ENCODE measurements around the gene PANK4. TPM values are rescaled to one million over a fixed set of nuclear protein-coding genes. Genes with fewer than 3 reads are reported as not detected.

Gene PANK4
- total RNA-seq, 1 experiment from 2014 or later = 45.6 TPM

DNA sequence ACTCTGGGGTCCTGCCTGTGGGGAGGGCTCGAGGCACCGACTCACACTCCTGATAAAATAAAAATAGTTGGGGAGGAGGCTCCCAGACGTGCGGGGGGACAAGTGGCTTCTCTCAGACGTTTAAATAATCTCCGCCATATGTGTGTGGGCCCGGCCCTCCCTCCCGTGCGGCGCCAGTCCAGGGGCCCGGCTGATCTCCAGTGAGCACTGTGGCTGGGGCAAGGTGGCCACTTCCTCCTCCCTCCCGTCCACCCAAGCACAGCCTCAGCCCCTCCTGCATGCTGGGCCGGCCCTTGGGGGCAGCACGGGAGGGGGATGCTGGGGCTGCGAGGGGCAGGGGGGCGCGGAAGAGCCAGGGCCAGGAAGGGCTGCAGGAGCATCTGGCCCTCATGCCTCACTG lies 54.3 kb downstream of the PANK4 start:
- Histone ChIP-seq H3K27me3 (replicated peaks; ENCODE audit: insufficient read depth, low read depth, low read length, poor library complexity) (peaks cover 28% of the 10 kb centered on the region), H3K4me1 (ENCODE audit: insufficient read depth, low read length, poor library complexity, severe bottlenecking) (no peaks in the 10 kb centered on the region), H3K4me3 (ENCODE audit: low read depth, low read length, poor library complexity, severe bottlenecking) (no peak overlapping the region), H3K36me3 (ENCODE audit: insufficient read depth, low read length, poor library complexity, severe bottlenecking) (no peaks in the 10 kb centered on the region), H3K27ac (ENCODE audit: low read depth, low read length, poor library complexity, severe bottlenecking) (no peak overlapping the region), H3K9me3 (ENCODE audit: low read depth, low read length, poor library complexity, severe bottlenecking) (no peaks in the 10 kb centered on the region)
- BruUV-seq (replicated peaks) = no TSS peak
- DNase-seq (ENCODE audit: low spot score) = no peak
- TF ChIP-seq, protein P1, sequence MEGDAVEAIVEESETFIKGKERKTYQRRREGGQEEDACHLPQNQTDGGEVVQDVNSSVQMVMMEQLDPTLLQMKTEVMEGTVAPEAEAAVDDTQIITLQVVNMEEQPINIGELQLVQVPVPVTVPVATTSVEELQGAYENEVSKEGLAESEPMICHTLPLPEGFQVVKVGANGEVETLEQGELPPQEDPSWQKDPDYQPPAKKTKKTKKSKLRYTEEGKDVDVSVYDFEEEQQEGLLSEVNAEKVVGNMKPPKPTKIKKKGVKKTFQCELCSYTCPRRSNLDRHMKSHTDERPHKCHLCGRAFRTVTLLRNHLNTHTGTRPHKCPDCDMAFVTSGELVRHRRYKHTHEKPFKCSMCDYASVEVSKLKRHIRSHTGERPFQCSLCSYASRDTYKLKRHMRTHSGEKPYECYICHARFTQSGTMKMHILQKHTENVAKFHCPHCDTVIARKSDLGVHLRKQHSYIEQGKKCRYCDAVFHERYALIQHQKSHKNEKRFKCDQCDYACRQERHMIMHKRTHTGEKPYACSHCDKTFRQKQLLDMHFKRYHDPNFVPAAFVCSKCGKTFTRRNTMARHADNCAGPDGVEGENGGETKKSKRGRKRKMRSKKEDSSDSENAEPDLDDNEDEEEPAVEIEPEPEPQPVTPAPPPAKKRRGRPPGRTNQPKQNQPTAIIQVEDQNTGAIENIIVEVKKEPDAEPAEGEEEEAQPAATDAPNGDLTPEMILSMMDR (conservative IDR thresholded peaks at IDR 0.05; ENCODE audit: low read depth, low read length) = no peak
- TF ChIP-seq EZH2 (IDR thresholded peaks at IDR 0.05; ENCODE audit: borderline replicate concordance, low read depth, low read length, poor library complexity, severe bottlenecking) = no peak
- CTCF ChIA-PET = no interaction called here
- intact Hi-C loops (cut with micrococcal nuclease; ENCODE audit: unreplicated experiment) = no loop called here
- POLR2A ChIA-PET (ENCODE audit: low non-redundant PET) = no interaction called here

DNA sequence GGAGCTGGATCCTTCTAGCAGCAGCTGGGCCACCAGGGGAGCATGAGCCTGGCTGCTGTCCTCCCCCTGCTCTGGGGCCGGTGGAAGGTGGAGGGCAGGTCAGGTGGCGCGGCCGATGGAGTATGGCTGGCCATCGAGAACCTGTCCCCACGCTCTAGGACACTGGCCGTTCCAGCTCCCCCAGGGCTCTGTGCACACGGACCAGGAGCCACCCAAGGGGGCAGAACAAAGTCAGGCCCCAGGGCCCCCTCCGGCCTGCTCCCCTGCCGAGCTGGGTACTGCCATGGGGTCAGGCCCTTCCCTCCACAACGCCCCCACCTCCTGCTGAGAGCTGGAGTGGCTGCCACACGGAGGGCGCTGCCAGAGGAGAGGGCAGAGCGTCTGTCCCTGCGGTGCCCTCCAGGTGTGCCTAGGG lies 54.8 kb downstream of the PANK4 start:
- intact Hi-C loops (cut with micrococcal nuclease; ENCODE audit: unreplicated experiment) = no loop called here
- no peak for DNase-seq (ENCODE audit: low spot score)
- Histone ChIP-seq H3K4me3 (ENCODE audit: low read depth, low read length, poor library complexity, severe bottlenecking) (no peak overlapping the region), H3K9me3 (ENCODE audit: low read depth, low read length, poor library complexity, severe bottlenecking) (no peaks in the 10 kb centered on the region), H3K4me1 (ENCODE audit: insufficient read depth, low read length, poor library complexity, severe bottlenecking) (no peaks in the 10 kb centered on the region), H3K36me3 (ENCODE audit: insufficient read depth, low read length, poor library complexity, severe bottlenecking) (no peaks in the 10 kb centered on the region), H3K27ac (ENCODE audit: low read depth, low read length, poor library complexity, severe bottlenecking) (no peak overlapping the region), H3K27me3 (replicated peaks; ENCODE audit: insufficient read depth, low read depth, low read length, poor library complexity) (peaks cover 32% of the 10 kb centered on the region)
- ChIA-PET POLR2A (ENCODE audit: low non-redundant PET) (no interaction called here), CTCF (no interaction called here)
- no TSS peak for BruUV-seq (replicated peaks)
- TF ChIP-seq, protein P1 (conservative IDR thresholded peaks at IDR 0.05; ENCODE audit: low read depth, low read length) = no peak
- no peak for TF ChIP-seq EZH2 (IDR thresholded peaks at IDR 0.05; ENCODE audit: borderline replicate concordance, low read depth, low read length, poor library complexity, severe bottlenecking)

DNA sequence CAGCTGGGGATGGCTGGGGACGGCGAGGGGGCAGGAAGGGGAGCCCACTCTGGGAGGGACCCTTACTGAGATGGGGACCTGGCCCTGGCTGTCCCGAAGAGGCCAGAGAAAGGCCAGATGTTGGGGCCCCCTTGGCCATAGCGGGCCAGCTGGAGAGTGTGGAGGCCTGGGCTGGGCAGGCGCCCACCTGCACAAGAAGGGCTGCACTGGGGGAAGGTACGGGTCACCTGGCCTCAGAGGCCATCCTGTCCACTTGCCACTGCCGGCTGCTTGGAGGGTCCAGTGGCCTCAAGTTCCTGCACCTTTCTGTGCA lies 55.3 kb downstream of the PANK4 start:
- Histone ChIP-seq H3K9me3 (ENCODE audit: low read depth, low read length, poor library complexity, severe bottlenecking) (no peaks in the 10 kb centered on the region), H3K4me1 (ENCODE audit: insufficient read depth, low read length, poor library complexity, severe bottlenecking) (no peaks in the 10 kb centered on the region), H3K27ac (ENCODE audit: low read depth, low read length, poor library complexity, severe bottlenecking) (no peak overlapping the region), H3K27me3 (replicated peaks; ENCODE audit: insufficient read depth, low read depth, low read length, poor library complexity) (peaks cover 36% of the 10 kb centered on the region), H3K36me3 (ENCODE audit: insufficient read depth, low read length, poor library complexity, severe bottlenecking) (no peaks in the 10 kb centered on the region), H3K4me3 (ENCODE audit: low read depth, low read length, poor library complexity, severe bottlenecking) (no peak overlapping the region)
- no peak for DNase-seq (ENCODE audit: low spot score)
- ChIA-PET CTCF (no interaction called here), POLR2A (ENCODE audit: low non-redundant PET) (no interaction called here)
- BruUV-seq (replicated peaks) = no TSS peak
- intact Hi-C loops (cut with micrococcal nuclease; ENCODE audit: unreplicated experiment) = no loop called here
- TF ChIP-seq, protein P1 (conservative IDR thresholded peaks at IDR 0.05; ENCODE audit: low read depth, low read length) = no peak
- TF ChIP-seq EZH2 (IDR thresholded peaks at IDR 0.05; ENCODE audit: borderline replicate concordance, low read depth, low read length, poor library complexity, severe bottlenecking) = no peak

Data from A673 (cell line).